ENCODE measurements around the gene ECHS1. TPM values are rescaled to one million over a fixed set of nuclear protein-coding genes. Genes with fewer than 3 reads are reported as not detected.

The ECHS1 gene
- total and polyA plus RNA-seq, 9 of the 15 experiments (the other 6 are each of a cell fraction or from before 2014, with no cell fraction given): 16.6 to 100 (median 68.1) TPM

GRCh38 chr10:133373174-133374090 lies at the start of gene ECHS1 (continued):
- TF ChIP-seq SETDB1 (IDR thresholded peaks at IDR 0.05; ENCODE audit: low read length): no peak
- no peak; the same call in 1 of the 2 replicates for TF ChIP-seq POLR2AphosphoS5 (IDR thresholded peaks at IDR 0.05; ENCODE audit: control insufficient read depth, insufficient read depth, low read depth, low read length)
- TF ChIP-seq NFIC (IDR thresholded peaks at IDR 0.05): no peak
- TF ChIP-seq KAT2B (IDR thresholded peaks at IDR 0.05; ENCODE audit: low read depth, low read length): no peak
- TF ChIP-seq HNRNPH1 (optimal IDR thresholded peaks at IDR 0.05; ENCODE audit: low read depth, low read length): no peak

DNA sequence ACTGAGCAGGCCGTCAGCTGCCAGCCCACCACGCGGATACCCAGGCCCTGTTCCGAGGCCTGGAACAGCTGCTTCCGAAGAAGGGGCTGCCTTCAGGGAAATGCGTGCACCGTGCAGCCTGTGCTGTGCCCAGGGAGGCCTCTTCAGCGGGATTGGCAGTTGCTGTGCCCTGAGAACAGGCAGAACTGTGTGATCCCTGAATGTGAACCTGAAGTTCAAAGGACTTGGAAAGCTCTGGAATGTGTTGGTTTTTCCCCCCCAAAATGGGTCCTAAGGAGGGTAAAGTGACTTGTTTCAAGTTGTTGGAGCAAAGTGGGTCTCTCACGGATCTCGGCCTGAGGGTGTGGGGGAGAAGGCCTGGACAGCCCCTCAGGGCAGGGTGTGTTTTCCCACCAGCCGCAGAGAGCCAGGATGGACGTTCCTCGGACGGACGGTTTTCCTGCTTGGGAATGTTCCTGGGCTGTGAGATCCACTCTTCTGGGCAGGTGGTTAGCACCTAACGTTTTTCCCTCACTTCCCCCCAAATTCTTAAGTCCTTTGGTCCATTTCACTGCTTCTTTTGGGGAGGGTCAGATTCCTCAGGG lies 49.2 kb upstream of the ECHS1 start:
- no peak for FAIRE-seq
- H3K4me3 ChIP-seq: no peak overlapping the region

More for the DNA sequence above, 49.2 kb upstream of the ECHS1 start:
- H4K20me1 ChIP-seq (replicated peaks; ENCODE audit: control insufficient read depth, insufficient read depth, low read length): no peaks in the 10 kb centered on the region
- 88% methylated on average over 13 of the region's 16 CpGs for WGBS (ENCODE audit: insufficient coverage, low coverage, missing lambda C conversion rate)
- H3K79me2 ChIP-seq (ENCODE audit: control insufficient read depth, insufficient read depth, low read length): no peaks in the 10 kb centered on the region
- CTCF ChIA-PET (ENCODE audit: low intra/inter-chr PET ratio): no interaction called here
- no peak for TF ChIP-seq TCF15 (CRISPR knock-in tag; IDR thresholded peaks at IDR 0.05)
- no peak overlapping the region for H3K27ac ChIP-seq (ENCODE audit: extremely low read depth, low read depth, low read length)
- ATAC-seq (no peak), DNase-seq (ENCODE audit: extremely low read depth in 1 of 4, low spot score in 3 of 4) (no peak)
- H2AFZ ChIP-seq (ENCODE audit: low read depth, low read length): no peak overlapping the region
- no peaks in the 10 kb centered on the region for H3K9me1 ChIP-seq (ENCODE audit: control insufficient read depth, insufficient read depth, low read length)
- no peak overlapping the region for H3K4me2 ChIP-seq (ENCODE audit: insufficient read depth, low read length)
- in situ Hi-C loops (cut with MboI) (no loop called here), intact Hi-C loops (cut with micrococcal nuclease) (no loop called here)
- H3K4me1 ChIP-seq (replicated peaks in 1 of 2; ENCODE audit: control insufficient read depth in 2 of 2, insufficient read depth in 2 of 2, low read length in 2 of 2): no peaks in the 10 kb centered on the region
- no peaks in the 10 kb centered on the region for H3K9me3 ChIP-seq (replicated peaks; ENCODE audit: control insufficient read depth, insufficient read depth, low read depth, low read length)
- H3K36me3 ChIP-seq (ENCODE audit: control insufficient read depth, insufficient read depth, low read length): no peaks in the 10 kb centered on the region
- no peak overlapping the region for H3K9ac ChIP-seq (ENCODE audit: insufficient read depth in 1 of 2, low read depth in 2 of 2, low read length in 2 of 2)
- no peaks in the 10 kb centered on the region for H3K27me3 ChIP-seq (ENCODE audit: control insufficient read depth in 2 of 2, insufficient read depth in 2 of 2, low read length in 2 of 2)
- BruUV-seq (replicated peaks): no TSS peak
- POLR2A ChIA-PET: no interaction called here
